GM23338 (cell line): ENCODE results near the gene CCDC106.

Experiments used
- EZH2 ChIP-seq: fragments of 200-600 bp; sonication (generic); IDR thresholded peaks from one replicate; pipeline ENCODE4 v1.8.0; 2017; ENCODE audit warnings: antibody characterized with exemption, mild to moderate bottlenecking, low read depth; ENCODE audit not compliant: unreplicated experiment
- EZH2phosphoT487 ChIP-seq: fragments of 200-600 bp; sonication (generic); IDR thresholded peaks from one replicate; pipeline ENCODE4 v1.8.1; 2018; ENCODE audit warnings: antibody characterized with exemption; ENCODE audit not compliant: unreplicated experiment
- JUNB ChIP-seq: IDR thresholded peaks from one replicate; pipeline ENCODE4 v1.6.1; 2016; ENCODE audit warnings: antibody characterized with exemption; ENCODE audit not compliant: unreplicated experiment
- NANOG ChIP-seq: IDR thresholded peaks from 2 replicates; pipeline ENCODE4 v1.6.1; 2016; ENCODE audit warnings: antibody characterized with exemption, borderline replicate concordance
- POLR2AphosphoS5 ChIP-seq: IDR thresholded peaks from 2 replicates; pipeline ENCODE4 v1.6.1; 2016; ENCODE audit warnings: antibody characterized with exemption, low read depth
- ZNF114 ChIP-seq: fragments of 250-450 bp; sonication (Bioruptor Pico); IDR thresholded peaks from 2 replicates; pipeline ENCODE4 v1.5.0; 2020; ENCODE audit warnings: mild to moderate bottlenecking, moderate library complexity
- TF ChIP-seq, protein P1 (sequence below), 2 experiments: fragments of 200-600 bp in 1 of 2; sonication (generic) in 1 of 2; conservative IDR thresholded peaks; 2 replicates each; pipeline versions ENCODE4 v1.5.1 to v1.6.1; 2016 to 2017; ENCODE audit warnings: antibody characterized with exemption in 2 of 2, low read depth in 2 of 2, mild to moderate bottlenecking in 2 of 2, moderate library complexity in 1 of 2
- TF ChIP-seq, protein P2 (sequence below): IDR thresholded peaks from 2 replicates; pipeline ENCODE4 v1.6.1; 2016; ENCODE audit warnings: antibody characterized with exemption
- TF ChIP-seq, protein P3 (sequence below): IDR thresholded peaks from one replicate; pipeline ENCODE4 v1.6.1; 2018; ENCODE audit warnings: antibody characterized with exemption; ENCODE audit not compliant: unreplicated experiment

DNA sequence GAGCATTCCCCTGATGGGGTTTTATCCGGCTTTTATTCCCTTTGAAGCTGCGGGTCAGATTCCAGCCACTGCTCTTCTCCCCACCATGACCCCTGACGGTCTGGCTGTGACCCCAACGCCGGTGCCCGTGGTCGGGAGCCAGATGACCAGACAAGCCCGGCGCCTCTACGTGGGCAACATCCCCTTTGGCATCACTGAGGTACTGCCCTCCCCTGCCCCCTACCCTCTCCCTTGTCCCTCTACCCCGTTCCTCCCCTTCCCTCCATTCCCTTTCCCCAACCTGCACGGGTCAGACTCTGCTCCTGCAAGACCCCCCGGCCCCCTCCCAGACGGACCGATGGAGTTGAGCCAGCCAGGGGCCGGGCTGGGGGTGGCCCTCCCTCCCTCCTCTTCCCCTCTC, 13.0 kb downstream of the CCDC106 start:
- no peak for TF ChIP-seq NANOG
- TF ChIP-seq, protein P1, sequence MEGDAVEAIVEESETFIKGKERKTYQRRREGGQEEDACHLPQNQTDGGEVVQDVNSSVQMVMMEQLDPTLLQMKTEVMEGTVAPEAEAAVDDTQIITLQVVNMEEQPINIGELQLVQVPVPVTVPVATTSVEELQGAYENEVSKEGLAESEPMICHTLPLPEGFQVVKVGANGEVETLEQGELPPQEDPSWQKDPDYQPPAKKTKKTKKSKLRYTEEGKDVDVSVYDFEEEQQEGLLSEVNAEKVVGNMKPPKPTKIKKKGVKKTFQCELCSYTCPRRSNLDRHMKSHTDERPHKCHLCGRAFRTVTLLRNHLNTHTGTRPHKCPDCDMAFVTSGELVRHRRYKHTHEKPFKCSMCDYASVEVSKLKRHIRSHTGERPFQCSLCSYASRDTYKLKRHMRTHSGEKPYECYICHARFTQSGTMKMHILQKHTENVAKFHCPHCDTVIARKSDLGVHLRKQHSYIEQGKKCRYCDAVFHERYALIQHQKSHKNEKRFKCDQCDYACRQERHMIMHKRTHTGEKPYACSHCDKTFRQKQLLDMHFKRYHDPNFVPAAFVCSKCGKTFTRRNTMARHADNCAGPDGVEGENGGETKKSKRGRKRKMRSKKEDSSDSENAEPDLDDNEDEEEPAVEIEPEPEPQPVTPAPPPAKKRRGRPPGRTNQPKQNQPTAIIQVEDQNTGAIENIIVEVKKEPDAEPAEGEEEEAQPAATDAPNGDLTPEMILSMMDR (conservative IDR thresholded peaks at IDR 0.05; ENCODE audit: low read depth in 2 of 2) = no peak
- TF ChIP-seq EZH2 = no peak
- no peak for TF ChIP-seq EZH2phosphoT487
- TF ChIP-seq POLR2AphosphoS5 = no peak
- TF ChIP-seq, protein P2, sequence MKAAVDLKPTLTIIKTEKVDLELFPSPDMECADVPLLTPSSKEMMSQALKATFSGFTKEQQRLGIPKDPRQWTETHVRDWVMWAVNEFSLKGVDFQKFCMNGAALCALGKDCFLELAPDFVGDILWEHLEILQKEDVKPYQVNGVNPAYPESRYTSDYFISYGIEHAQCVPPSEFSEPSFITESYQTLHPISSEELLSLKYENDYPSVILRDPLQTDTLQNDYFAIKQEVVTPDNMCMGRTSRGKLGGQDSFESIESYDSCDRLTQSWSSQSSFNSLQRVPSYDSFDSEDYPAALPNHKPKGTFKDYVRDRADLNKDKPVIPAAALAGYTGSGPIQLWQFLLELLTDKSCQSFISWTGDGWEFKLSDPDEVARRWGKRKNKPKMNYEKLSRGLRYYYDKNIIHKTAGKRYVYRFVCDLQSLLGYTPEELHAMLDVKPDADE = no peak
- no peak for TF ChIP-seq JUNB
- TF ChIP-seq, protein P3, sequence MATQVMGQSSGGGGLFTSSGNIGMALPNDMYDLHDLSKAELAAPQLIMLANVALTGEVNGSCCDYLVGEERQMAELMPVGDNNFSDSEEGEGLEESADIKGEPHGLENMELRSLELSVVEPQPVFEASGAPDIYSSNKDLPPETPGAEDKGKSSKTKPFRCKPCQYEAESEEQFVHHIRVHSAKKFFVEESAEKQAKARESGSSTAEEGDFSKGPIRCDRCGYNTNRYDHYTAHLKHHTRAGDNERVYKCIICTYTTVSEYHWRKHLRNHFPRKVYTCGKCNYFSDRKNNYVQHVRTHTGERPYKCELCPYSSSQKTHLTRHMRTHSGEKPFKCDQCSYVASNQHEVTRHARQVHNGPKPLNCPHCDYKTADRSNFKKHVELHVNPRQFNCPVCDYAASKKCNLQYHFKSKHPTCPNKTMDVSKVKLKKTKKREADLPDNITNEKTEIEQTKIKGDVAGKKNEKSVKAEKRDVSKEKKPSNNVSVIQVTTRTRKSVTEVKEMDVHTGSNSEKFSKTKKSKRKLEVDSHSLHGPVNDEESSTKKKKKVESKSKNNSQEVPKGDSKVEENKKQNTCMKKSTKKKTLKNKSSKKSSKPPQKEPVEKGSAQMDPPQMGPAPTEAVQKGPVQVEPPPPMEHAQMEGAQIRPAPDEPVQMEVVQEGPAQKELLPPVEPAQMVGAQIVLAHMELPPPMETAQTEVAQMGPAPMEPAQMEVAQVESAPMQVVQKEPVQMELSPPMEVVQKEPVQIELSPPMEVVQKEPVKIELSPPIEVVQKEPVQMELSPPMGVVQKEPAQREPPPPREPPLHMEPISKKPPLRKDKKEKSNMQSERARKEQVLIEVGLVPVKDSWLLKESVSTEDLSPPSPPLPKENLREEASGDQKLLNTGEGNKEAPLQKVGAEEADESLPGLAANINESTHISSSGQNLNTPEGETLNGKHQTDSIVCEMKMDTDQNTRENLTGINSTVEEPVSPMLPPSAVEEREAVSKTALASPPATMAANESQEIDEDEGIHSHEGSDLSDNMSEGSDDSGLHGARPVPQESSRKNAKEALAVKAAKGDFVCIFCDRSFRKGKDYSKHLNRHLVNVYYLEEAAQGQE = no peak
- TF ChIP-seq ZNF114 (CRISPR knock-in tag) = no peak
